GM12801 (cell line): ENCODE data around the gene ACAD11.

ENCODE experiments used
- CTCF ChIP-seq: IDR thresholded peaks from one replicate; pipeline ENCODE4 v1.5.1; 2011; ENCODE audit warnings: control low read depth; ENCODE audit not compliant: insufficient read length; ENCODE audit errors: extremely low read depth

The ACAD11 gene

GRCh38 chr3:132563420-132564069 lies 96.1 kb downstream of the ACAD11 start:
- TF ChIP-seq CTCF = no peak

- no peak for TF ChIP-seq CTCF
These were observed 98.6 kb downstream of the ACAD11 start for GRCh38 chr3:132561003-132561402.

GRCh38 chr3:132556508-132557159 lies 103.0 kb downstream of the ACAD11 start:
- TF ChIP-seq CTCF = no peak

- no peak for TF ChIP-seq CTCF
These were observed 104.1 kb downstream of the ACAD11 start for GRCh38 chr3:132555306-132556035.

- TF ChIP-seq CTCF = no peak
These were observed 105.2 kb downstream of the ACAD11 start for GRCh38 chr3:132554437-132554836.

GRCh38 chr3:132553826-132554225 lies 105.8 kb downstream of the ACAD11 start:
- no peak for TF ChIP-seq CTCF

GRCh38 chr3:132550579-132551305 lies 108.9 kb downstream of the ACAD11 start:
- no peak for TF ChIP-seq CTCF
